Measurements from ENCODE around the gene ERBB3. TPM values are rescaled to one million over a fixed set of nuclear protein-coding genes. Genes with fewer than 3 reads are reported as not detected.
"Not testable (repeated sequence)": the region's sequence is repeated elsewhere in the genome, so short reads cannot be mapped to it uniquely, and the experiment has no call there.

The ERBB3 gene
- 136 and 141 TPM in 2 replicates for total RNA-seq (2014; rRNA removed; shearing (Covaris generic))

DNA sequence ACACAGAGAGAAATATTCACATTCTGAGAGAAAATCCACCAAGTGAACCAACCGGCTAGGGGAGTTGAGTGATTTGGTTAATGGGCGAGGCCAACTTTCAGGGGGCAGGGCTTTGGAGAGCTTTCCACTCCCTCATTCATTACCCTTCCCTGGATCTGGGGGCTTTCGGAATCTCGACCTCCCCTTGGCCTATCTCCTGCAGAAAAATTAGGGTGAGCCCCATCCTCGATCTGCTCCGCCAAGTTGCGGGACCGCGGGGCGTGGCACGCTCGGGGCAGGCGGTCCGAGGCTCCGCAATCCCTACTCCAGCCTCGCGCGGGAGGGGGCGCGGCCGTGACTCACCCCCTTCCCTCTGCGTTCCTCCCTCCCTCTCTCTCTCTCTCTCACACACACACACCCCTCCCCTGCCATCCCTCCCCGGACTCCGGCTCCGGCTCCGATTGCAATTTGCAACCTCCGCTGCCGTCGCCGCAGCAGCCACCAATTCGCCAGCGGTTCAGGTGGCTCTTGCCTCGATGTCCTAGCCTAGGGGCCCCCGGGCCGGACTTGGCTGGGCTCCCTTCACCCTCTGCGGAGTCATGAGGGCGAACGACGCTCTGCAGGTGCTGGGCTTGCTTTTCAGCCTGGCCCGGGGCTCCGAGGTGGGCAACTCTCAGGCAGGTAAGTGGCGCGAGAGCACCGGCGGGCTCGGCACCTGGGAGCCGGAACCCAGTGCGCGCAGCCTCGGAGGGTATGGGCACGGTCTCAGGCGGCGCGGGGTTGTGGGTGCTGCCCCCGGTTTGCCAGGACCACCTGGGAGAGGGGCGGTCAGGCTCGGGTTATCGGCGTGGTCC is at the start of gene ERBB3:
ERBB3 (plus strand) TSS at position 443 of the 833 bp plus-strand sequence; CDS start at position 579, 136 bp downstream.
- peak; percentile 93 for DNase-seq (ENCODE audit: low spot score)

DNA sequence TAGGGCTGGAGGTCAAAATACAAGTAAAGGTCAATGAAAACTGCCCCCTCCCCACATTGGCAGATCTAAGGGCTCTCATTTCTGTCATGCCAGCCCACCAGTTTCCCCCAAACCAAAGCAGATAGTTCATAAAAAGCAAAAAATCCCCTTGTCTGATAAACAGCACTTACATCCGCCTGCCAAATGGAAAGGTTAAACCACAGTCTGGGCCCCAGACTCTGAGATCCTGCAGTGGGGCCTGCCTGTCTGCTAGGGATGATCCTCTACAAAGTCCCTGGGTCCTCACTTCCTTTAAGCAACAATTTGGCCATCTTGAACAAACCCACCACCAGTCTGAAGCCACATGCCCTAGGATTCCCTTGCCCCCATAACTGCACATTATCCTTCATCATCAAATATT is 48.0 kb upstream of the ERBB3 start:
- DNase-seq (ENCODE audit: low spot score) = no peak

GRCh38 chr12:56034586-56035332 is 45.2 kb upstream of the ERBB3 start:
- no peak for DNase-seq (ENCODE audit: low spot score)

GRCh38 chr12:56037161-56037560 is 42.8 kb upstream of the ERBB3 start:
- no peak for DNase-seq (ENCODE audit: low spot score)

GRCh38 chr12:56038022-56038655 is 41.8 kb upstream of the ERBB3 start:
- no peak for DNase-seq (ENCODE audit: low spot score)

DNA sequence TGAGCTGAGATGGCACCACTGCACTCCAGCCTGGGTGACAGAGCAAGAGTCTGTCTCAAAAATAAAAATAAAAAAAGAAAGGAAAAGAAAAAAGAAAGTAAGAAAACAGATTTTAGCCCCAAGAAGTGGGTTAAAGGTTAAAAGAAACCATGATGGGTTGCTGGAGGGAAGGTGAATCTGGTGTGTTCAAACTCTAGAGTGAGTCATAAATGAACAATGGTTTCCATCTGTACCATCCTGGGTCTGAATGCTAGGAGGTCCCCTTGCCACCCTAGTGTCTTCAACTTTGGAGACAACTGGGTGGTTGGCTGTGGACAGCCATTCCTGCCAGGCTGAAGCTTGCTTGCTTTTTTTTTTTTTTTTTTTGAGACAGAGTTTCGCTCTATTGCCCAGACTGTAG is 39.8 kb upstream of the ERBB3 start:
- DNase-seq (ENCODE audit: low spot score) = no peak

DNA sequence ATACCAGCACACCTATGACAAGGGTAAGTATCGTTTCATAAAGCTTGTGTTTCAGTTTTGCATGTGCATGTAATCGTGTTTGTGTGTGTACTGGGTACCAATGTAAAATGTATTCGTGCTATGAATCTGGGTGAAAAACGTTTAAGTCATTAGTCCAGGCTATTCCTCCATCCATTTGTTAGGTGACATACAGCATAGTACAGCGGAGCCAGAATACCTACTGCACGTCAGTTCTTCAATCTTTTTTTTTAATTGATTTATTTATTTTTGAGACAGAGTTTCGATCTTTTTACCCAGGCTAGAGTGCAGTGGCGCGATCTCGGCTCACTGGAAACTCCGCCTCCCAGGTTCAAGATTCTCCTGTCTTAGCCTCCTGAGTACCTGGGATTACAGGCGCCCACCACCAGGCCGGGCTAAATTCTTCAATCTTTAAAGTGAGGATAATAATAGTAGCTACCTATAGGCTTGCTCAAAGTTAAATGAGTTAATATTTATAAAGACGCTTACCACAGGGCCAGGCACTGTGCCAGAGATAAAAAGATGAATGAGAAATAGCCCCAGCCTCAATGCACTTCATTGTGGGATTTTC is 38.9 kb upstream of the ERBB3 start:
- no peak for DNase-seq (ENCODE audit: low spot score)

DNA sequence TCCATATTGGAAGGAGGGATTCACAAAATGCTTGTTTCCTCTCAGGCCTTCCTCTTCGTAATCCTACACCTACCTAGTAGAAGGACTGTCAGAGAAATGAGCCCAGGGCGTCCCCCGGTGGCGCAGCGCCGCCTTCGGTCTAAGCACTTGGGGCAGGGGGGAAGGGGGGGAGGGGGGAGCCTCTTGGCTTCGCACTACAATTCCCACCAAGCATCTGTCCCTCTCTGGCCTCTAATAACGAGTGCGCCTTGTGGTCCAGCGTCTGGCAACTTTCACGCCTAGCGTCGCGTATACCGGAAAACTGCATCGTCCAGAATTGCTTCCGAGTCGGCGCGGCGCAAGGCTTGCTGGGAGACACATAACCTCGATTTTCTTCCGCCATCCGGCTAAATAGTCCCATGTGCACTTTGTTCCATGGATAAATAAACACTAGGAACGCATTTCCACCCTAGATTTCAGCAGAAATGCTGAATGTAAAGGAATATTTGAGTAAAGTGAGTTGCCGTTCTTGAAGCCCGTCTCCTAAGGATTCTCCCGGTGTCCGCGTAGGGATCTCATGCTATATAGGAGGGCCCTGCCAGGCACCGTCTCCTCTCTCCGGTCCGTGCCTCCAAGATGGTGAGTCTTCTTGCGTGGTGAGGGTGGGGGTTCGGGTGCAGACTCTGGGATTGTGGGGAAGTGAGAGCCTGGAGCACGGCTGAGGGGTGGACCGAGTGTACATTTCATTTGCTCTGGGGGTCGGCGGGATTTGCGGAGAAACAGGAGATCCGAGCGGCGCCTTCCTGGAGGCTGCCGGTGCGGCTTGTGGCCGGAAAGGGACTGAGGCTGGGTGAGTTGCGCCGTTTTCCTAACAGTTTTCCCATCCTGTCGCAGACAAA is 38.2 kb upstream of the ERBB3 start, which contains the start of gene RPS26:
RPS26 (plus strand) TSS at position 367 of the 878 bp plus-strand sequence; CDS start at position 616, 249 bp downstream.
- DNase-seq (ENCODE audit: low spot score) = peak; percentile 99

- peak; percentile 31 for DNase-seq (ENCODE audit: low spot score)
These were observed 37.5 kb upstream of the ERBB3 start for GRCh38 chr12:56042430-56042813.

GRCh38 chr12:56042843-56043242 is 37.1 kb upstream of the ERBB3 start:
- peak; percentile 2 for DNase-seq (ENCODE audit: low spot score)

GRCh38 chr12:56046027-56046780 is 33.8 kb upstream of the ERBB3 start:
- DNase-seq (ENCODE audit: low spot score) = peak; percentile 6

- no peak for DNase-seq (ENCODE audit: low spot score)
These were observed 26.5 kb upstream of the ERBB3 start for GRCh38 chr12:56053407-56053893.

DNA sequence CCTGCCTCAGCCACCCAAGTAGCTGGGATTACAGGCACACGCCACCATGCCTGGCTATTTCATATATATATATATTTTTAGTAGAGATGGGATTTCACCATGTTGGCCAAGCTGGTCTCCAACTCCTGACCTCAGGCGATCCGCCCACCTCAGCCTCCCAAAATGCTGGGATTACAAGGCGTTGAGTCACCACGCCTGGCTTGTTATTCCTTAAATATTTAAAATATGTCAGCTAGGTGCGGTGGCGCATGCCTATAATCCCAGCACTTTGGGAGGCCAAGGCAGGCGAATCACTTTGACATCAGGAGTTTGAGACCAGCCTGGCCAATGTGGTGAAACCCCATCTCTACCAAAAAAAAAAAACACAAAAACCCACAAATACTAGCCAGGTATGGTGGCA is 20.0 kb upstream of the ERBB3 start:
- DNase-seq (ENCODE audit: low spot score) = not testable (repeated sequence)

GRCh38 chr12:56061982-56062381 is 18.0 kb upstream of the ERBB3 start:
- DNase-seq (ENCODE audit: low spot score) = no peak

GRCh38 chr12:56062996-56063395 is 17.0 kb upstream of the ERBB3 start:
- DNase-seq (ENCODE audit: low spot score) = no peak

DNA sequence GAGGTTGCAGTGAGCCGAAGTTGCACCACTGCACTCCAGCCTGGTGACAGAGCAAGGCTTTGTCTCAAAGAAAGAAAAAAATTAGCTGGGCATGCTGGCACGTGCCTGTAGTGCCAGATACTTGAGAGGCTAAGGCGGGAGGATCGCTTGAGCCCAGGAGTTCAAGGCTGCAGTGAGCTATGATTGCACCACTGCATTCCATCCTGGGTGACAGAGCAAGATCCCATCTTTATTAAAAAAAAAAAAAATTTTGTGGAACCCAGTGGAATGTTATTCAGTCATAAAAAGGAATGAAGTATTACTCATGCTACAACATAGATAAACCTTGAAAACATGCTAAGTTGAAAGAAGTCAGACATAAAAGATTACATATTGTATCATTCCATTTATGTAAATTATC is 8.3 kb upstream of the ERBB3 start:
- no peak for DNase-seq (ENCODE audit: low spot score)

DNA sequence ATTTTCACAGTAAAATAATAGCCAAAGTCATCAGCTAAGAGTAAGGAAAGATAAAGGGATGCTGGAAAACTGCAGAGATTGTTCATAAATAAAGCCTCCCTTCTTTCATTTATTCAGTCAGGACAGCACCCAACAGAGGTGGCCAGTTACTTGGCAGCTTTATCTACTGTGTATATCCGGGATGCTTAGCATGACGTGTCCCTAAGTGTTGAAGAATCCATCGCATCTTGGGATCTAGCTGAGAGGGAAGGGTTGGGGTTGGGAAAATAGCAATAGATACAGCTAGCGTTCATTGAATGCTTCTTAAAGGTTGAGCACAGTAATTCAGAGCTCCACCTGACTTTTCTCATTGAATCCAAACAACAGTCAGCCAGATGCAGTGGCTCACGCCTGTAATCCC is 5.6 kb upstream of the ERBB3 start:
- no peak for DNase-seq (ENCODE audit: low spot score)

- not testable (repeated sequence) for DNase-seq (ENCODE audit: low spot score)
These were observed 2.0 kb upstream of the ERBB3 start for GRCh38 chr12:56077966-56078365.

DNA sequence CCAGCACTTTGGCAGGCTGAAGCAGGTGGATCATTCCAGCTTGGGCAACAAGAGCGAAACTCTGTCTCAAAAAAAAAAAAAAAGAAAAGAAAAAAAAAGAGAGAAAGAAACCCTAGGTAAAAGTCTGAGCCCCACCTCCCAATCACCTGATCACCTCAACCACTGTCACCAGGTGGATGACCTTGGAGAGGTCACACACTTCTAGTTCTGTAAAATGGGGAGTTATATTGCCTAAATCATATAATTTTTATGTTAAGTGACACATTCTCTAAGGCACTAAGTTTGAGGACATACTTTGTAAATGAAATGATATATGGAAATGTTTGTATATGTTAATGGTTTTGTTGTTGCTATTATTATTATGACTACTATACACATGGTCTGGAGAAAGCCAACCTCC is 1.5 kb upstream of the ERBB3 start:
- no peak for DNase-seq (ENCODE audit: low spot score)

Measured in HT-29 (cell line).